H1 (cell line): Measurements from ENCODE around the gene NPPA. TPM values are rescaled to one million over a fixed set of nuclear protein-coding genes. Genes with fewer than 3 reads are reported as not detected.

Experiments
- CHD7 ChIP-seq: fragments of 300-600 bp; sonication (generic); IDR thresholded peaks from 2 replicates; pipeline ENCODE4 v1.7.1; 2012; ENCODE audit warnings: low read length, moderate library complexity, mild to moderate bottlenecking, inconsistent platforms; ENCODE audit not compliant: insufficient replicate concordance
- CREB1 ChIP-seq: IDR thresholded peaks from 2 replicates; pipeline ENCODE4 v1.6.1; 2012; ENCODE audit warnings: inconsistent platforms
- EGR1 ChIP-seq: IDR thresholded peaks from 2 replicates; pipeline ENCODE4 v1.6.1; 2011; ENCODE audit warnings: low read depth, low read length, borderline replicate concordance
- MAX ChIP-seq: IDR thresholded peaks from 2 replicates; pipeline ENCODE4 v1.6.1; 2012; ENCODE audit warnings: inconsistent platforms
- POLR2A ChIP-seq, 2 experiments: IDR thresholded peaks; 1 replicate in 1 of 2; 2 replicates in 1 of 2; pipeline ENCODE4 v1.6.1; 2011; ENCODE audit warnings: low read depth in 2 of 2, low read length in 2 of 2, mild to moderate bottlenecking in 2 of 2; ENCODE audit errors: control extremely low read depth in 1 of 2
- POU5F1 ChIP-seq: IDR thresholded peaks from 2 replicates; pipeline ENCODE4 v1.6.1; 2011; ENCODE audit warnings: low read depth, mild to moderate bottlenecking, low read length, moderate library complexity
- SAP30 ChIP-seq: fragments of 300-600 bp; sonication (generic); IDR thresholded peaks from 2 replicates; pipeline ENCODE4 v1.7.1; 2012; ENCODE audit warnings: low read length, moderate library complexity, mild to moderate bottlenecking, inconsistent platforms; ENCODE audit not compliant: insufficient read depth, insufficient replicate concordance
- SIX5 ChIP-seq: IDR thresholded peaks from 2 replicates; pipeline ENCODE4 v1.6.1; 2011; ENCODE audit warnings: mild to moderate bottlenecking, low read depth, low read length
- SP1 ChIP-seq: IDR thresholded peaks from 2 replicates; pipeline ENCODE4 v1.6.1; 2011; ENCODE audit warnings: low read depth, low read length
- polyA plus RNA-seq, 7 experiments: library from polyadenylated mRNA; depleted of rRNA in 3 of 7; stranded (reverse) in 5 of 7; unstranded in 2 of 7; fragments of >200 nt in 5 of 7; fragments of 200-250 nt in 2 of 7; gene quantifications; 1 replicate in 5 of 7; 2 replicates in 1 of 7; 4 replicates in 1 of 7; pipeline versions ENCODE4 v1.2.1 to v1.2.3, GENCODE V29; 2011 to 2013; ENCODE audit warnings: missing spikeins in 2 of 7, mixed read lengths in 2 of 7
- total RNA-seq: library from RNA; stranded (reverse); fragmentation: NEBNext Ultra II Directional; extraction: Animal tissue kit (Norgen Biotek cat#: 25700); gene quantifications from 2 replicates; pipeline ENCODE4 v1.2.1, GENCODE V29; 2021

NPPA gene
- total and polyA plus RNA-seq, 2 of the 8 experiments (the other 6 are each of a cell fraction or from before 2014, with no cell fraction given) = not detected

GRCh38 chr1:11860083-11860482 is 12.5 kb upstream of the NPPA start (continued):
- TF ChIP-seq CHD7 (no peak), SAP30 (no peak), SIX5 (no peak), MAX (no peak), SP1 (no peak), EGR1 (no peak), CREB1 (no peak), POLR2A (IDR thresholded peaks at IDR 0.05; ENCODE audit: control extremely low read depth in 1 of 2, low read depth in 2 of 2, low read length in 2 of 2) (no peak), POU5F1 (no peak)
